GM12892 (cell line): ENCODE measurements around the gene NGF.

Experiments used
- POLR2A ChIP-seq: IDR thresholded peaks from 2 replicates; pipeline ENCODE4 v1.6.1; 2011; ENCODE audit warnings: low read depth, low read length, control low read depth
- POLR2AphosphoS5 ChIP-seq: IDR thresholded peaks from 2 replicates; pipeline ENCODE4 v1.6.1; 2011; ENCODE audit warnings: low read depth, low read length, control low read depth

GRCh38 chr1:115242543-115242942, 95.5 kb downstream of the NGF start:
- TF ChIP-seq POLR2AphosphoS5 (no peak), POLR2A (no peak)
